Measurements from ENCODE around the gene RSPO1. TPM values are rescaled to one million over a fixed set of nuclear protein-coding genes. Genes with fewer than 3 reads are reported as not detected.

Gene RSPO1
- total and polyA plus RNA-seq, 2 of the 4 experiments (the other 2 are of a cell fraction): not detected

GRCh38 chr1:37629008-37629407 lies 5.7 kb downstream of the RSPO1 start:
- Histone ChIP-seq H3K79me1 (ENCODE audit: low read depth in 1 of 2, low read length in 2 of 2) (no peaks in the 10 kb centered on the region), H3K9ac (ENCODE audit: low read depth, low read length) (no peak overlapping the region), H3K36me3 (ENCODE audit: control insufficient read depth, insufficient read depth, low read length) (no peaks in the 10 kb centered on the region), H3K4me3 (ENCODE audit: insufficient read depth, low read depth, low read length) (no peak overlapping the region), H3K27ac (ENCODE audit: insufficient read depth, low read length) (no peak overlapping the region), H2AFZ (replicated peaks; ENCODE audit: low read length, poor library complexity) (no peak overlapping the region), H3K9me3 (ENCODE audit: control insufficient read depth, insufficient read depth, low read length) (no peaks in the 10 kb centered on the region), H3K9me1 (ENCODE audit: insufficient read depth, low read length) (no peaks in the 10 kb centered on the region), H3K18ac (ENCODE audit: low read depth, low read length) (no peak overlapping the region), H2BK15ac (ENCODE audit: low read depth, low read length) (no peak overlapping the region), H2BK120ac (ENCODE audit: low read depth, low read length) (no peak overlapping the region), H2AK5ac (ENCODE audit: low read depth, low read length) (no peak overlapping the region), H3K4me1 (ENCODE audit: control insufficient read depth, insufficient read depth, low read length) (no peaks in the 10 kb centered on the region), H2BK5ac (ENCODE audit: low read depth, low read length, poor library complexity, severe bottlenecking) (no peak overlapping the region), H3K23ac (ENCODE audit: low read depth, low read length) (no peak overlapping the region), H4K20me1 (ENCODE audit: insufficient read depth, low read length) (no peaks in the 10 kb centered on the region), H3K56ac (ENCODE audit: extremely low read depth, insufficient read depth, low read length) (no peak overlapping the region), H3K4me2 (ENCODE audit: low read depth, low read length) (no peak overlapping the region), H4K8ac (ENCODE audit: low read depth in 2 of 2, low read length in 2 of 2) (no peak overlapping the region), H2BK20ac (ENCODE audit: low read depth, low read length) (no peak overlapping the region), H2AK9ac (replicated peaks; ENCODE audit: low read depth, low read length, poor library complexity) (no peak overlapping the region), H4K91ac (ENCODE audit: insufficient read depth, low read depth, low read length) (no peak overlapping the region), H4K5ac (ENCODE audit: low read depth, low read length) (no peak overlapping the region), H3K4ac (ENCODE audit: low read depth, low read length) (no peak overlapping the region), H3K27me3 (ENCODE audit: control insufficient read depth, insufficient read depth, low read length) (peaks cover 72% of the 10 kb centered on the region), H3K14ac (replicated peaks; ENCODE audit: low read depth, low read length) (no peak overlapping the region)
- ATAC-seq (ENCODE audit: low read depth) (no peak), DNase-seq (no peak)
- intact Hi-C loops (cut with micrococcal nuclease) (no loop called here), dilution Hi-C loops (cut with HindIII; ENCODE audit: low sequenced_read_pairs, unreplicated experiment) (no loop called here), in situ Hi-C loops (cut with MboI; ENCODE audit: low sequenced_read_pairs) (no loop called here)
- BruUV-seq (replicated peaks): no TSS peak
- CTCF ChIA-PET: interaction anchor here (0.6 kb wide), 1 partner anchor 25 kb away, joined by 3 read pairs; no protein-coding TSS in a partner anchor
- TF ChIP-seq RFX5 (IDR thresholded peaks at IDR 0.05; ENCODE audit: low read depth, low read length) (no peak), MXI1 (IDR thresholded peaks at IDR 0.05; ENCODE audit: borderline replicate concordance, low read depth, low read length) (no peak), SMC3 (IDR thresholded peaks at IDR 0.05; ENCODE audit: low read depth, low read length) (no peak), ELK1 (IDR thresholded peaks at IDR 0.05; ENCODE audit: borderline replicate concordance, low read depth, low read length) (no peak), USF2 (IDR thresholded peaks at IDR 0.05; ENCODE audit: low read depth, low read length) (no peak), CEBPB (IDR thresholded peaks at IDR 0.05; ENCODE audit: low read depth, low read length) (no peak), CHD1 (IDR thresholded peaks at IDR 0.05; ENCODE audit: low read depth, low read length) (no peak), POLR2A (IDR thresholded peaks at IDR 0.05; ENCODE audit: low read depth, low read length) (no peak), MAFK (IDR thresholded peaks at IDR 0.05; ENCODE audit: low read depth, low read length) (no peak), RAD21 (IDR thresholded peaks at IDR 0.05; ENCODE audit: low read length) (no peak), RCOR1 (IDR thresholded peaks at IDR 0.05; ENCODE audit: insufficient replicate concordance, low read length) (no peak), MAZ (IDR thresholded peaks at IDR 0.05; ENCODE audit: borderline replicate concordance, low read depth, low read length) (no peak), NFE2L2 (IDR thresholded peaks at IDR 0.05; ENCODE audit: low read depth, low read length) (no peak), BHLHE40 (IDR thresholded peaks at IDR 0.05; ENCODE audit: low read depth, low read length) (no peak), FOS (IDR thresholded peaks at IDR 0.05; ENCODE audit: low read depth, low read length) (no peak)
- TF ChIP-seq, protein P1, sequence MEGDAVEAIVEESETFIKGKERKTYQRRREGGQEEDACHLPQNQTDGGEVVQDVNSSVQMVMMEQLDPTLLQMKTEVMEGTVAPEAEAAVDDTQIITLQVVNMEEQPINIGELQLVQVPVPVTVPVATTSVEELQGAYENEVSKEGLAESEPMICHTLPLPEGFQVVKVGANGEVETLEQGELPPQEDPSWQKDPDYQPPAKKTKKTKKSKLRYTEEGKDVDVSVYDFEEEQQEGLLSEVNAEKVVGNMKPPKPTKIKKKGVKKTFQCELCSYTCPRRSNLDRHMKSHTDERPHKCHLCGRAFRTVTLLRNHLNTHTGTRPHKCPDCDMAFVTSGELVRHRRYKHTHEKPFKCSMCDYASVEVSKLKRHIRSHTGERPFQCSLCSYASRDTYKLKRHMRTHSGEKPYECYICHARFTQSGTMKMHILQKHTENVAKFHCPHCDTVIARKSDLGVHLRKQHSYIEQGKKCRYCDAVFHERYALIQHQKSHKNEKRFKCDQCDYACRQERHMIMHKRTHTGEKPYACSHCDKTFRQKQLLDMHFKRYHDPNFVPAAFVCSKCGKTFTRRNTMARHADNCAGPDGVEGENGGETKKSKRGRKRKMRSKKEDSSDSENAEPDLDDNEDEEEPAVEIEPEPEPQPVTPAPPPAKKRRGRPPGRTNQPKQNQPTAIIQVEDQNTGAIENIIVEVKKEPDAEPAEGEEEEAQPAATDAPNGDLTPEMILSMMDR (conservative IDR thresholded peaks at IDR 0.05; ENCODE audit: low read depth, low read length): no peak
- POLR2A ChIA-PET (ENCODE audit: unreplicated experiment): no interaction called here

Measured in IMR-90 (cell line).